ENCODE data around the gene ERRFI1. TPM values are rescaled to one million over a fixed set of nuclear protein-coding genes. Genes with fewer than 3 reads are reported as not detected.

The ERRFI1 gene
- polyA plus RNA-seq, 3 donors, result 17.7 to 23.5 (median 20.7) TPM

Other genes starting within 250 kb of the ERRFI1 start
- gene PER3, start 242.0 kb downstream of the ERRFI1 start, polyA plus RNA-seq (ENCODE audit: insufficient read length in 3 of 3), result 10 to 100 TPM; 11.0 to 13.0 (median 12.4) TPM
- under 1 TPM in 1 of 3 donors, not detected in 2; 0.24 TPM for gene UTS2, start 173.2 kb downstream of the ERRFI1 start, polyA plus RNA-seq (ENCODE audit: insufficient read length in 3 of 3)
- gene TNFRSF9, start 85.5 kb downstream of the ERRFI1 start, polyA plus RNA-seq (ENCODE audit: insufficient read length in 3 of 3), result under 1 TPM; 0.07 to 0.14 (median 0.14) TPM
- gene PARK7, start 64.6 kb downstream of the ERRFI1 start, polyA plus RNA-seq (ENCODE audit: insufficient read length in 3 of 3), result 100 to 1,000 TPM; 303 to 345 (median 330) TPM

Measured in renal cortex interstitium (tissue), 3 donors.